GM19372 (cell line): ENCODE data around the gene PTPRK.
A peak's percentile ranks its signal among the peaks of the same experiment; 100 is the strongest.
"Not testable (repeated sequence)": the region's sequence is repeated elsewhere in the genome, so short reads cannot be mapped to it uniquely, and the experiment has no call there.

Experiments
- ATAC-seq: cut with Tn5 transposase; IDR thresholded peaks from one replicate; pipeline ENCODE4 v1.9.1; 2021; ENCODE audit warnings: mild to moderate bottlenecking, low read depth, moderate library complexity; ENCODE audit not compliant: unreplicated experiment

The PTPRK gene

GRCh38 chr6:127951172-127951917, 569.1 kb downstream of the PTPRK start:
- ATAC-seq: peak; percentile 79

GRCh38 chr6:127950566-127951145, 569.7 kb downstream of the PTPRK start:
- peak; percentile 35 for ATAC-seq

GRCh38 chr6:127949251-127949650, 571.1 kb downstream of the PTPRK start:
- no peak for ATAC-seq

- no peak for ATAC-seq
These were observed 574.0 kb downstream of the PTPRK start for GRCh38 chr6:127946388-127946787.

GRCh38 chr6:127945434-127946097, 574.8 kb downstream of the PTPRK start:
- no peak for ATAC-seq

- no peak for ATAC-seq
These were observed 579.2 kb downstream of the PTPRK start for GRCh38 chr6:127941228-127941627.

- no peak for ATAC-seq
These were observed 580.8 kb downstream of the PTPRK start for GRCh38 chr6:127939442-127940066.

GRCh38 chr6:127938701-127939100, 581.7 kb downstream of the PTPRK start:
- no peak for ATAC-seq

GRCh38 chr6:127937747-127938146, 582.7 kb downstream of the PTPRK start:
- ATAC-seq: no peak

- no peak for ATAC-seq
These were observed 583.3 kb downstream of the PTPRK start for GRCh38 chr6:127937102-127937501.

- ATAC-seq: no peak
These were observed 585.4 kb downstream of the PTPRK start for GRCh38 chr6:127934956-127935355.

GRCh38 chr6:127933852-127934840, 586.3 kb downstream of the PTPRK start:
- ATAC-seq: no peak

- ATAC-seq: no peak
These were observed 587.3 kb downstream of the PTPRK start for GRCh38 chr6:127933137-127933536.

- ATAC-seq: no peak
These were observed 587.7 kb downstream of the PTPRK start for GRCh38 chr6:127932708-127933107.

- ATAC-seq: not testable (repeated sequence)
These were observed 594.0 kb downstream of the PTPRK start for GRCh38 chr6:127926441-127926840.

- ATAC-seq: no peak
These were observed 596.0 kb downstream of the PTPRK start for GRCh38 chr6:127924440-127924839.

GRCh38 chr6:127924031-127924430, 596.4 kb downstream of the PTPRK start:
- ATAC-seq: no peak

- ATAC-seq: no peak
These were observed 597.3 kb downstream of the PTPRK start for GRCh38 chr6:127923135-127923534.

GRCh38 chr6:127921982-127922381, 598.4 kb downstream of the PTPRK start:
- no peak for ATAC-seq

- no peak for ATAC-seq
These were observed 599.6 kb downstream of the PTPRK start for GRCh38 chr6:127920804-127921203.
